ENCODE results near the gene GLT6D1.

Gene GLT6D1

DNA sequence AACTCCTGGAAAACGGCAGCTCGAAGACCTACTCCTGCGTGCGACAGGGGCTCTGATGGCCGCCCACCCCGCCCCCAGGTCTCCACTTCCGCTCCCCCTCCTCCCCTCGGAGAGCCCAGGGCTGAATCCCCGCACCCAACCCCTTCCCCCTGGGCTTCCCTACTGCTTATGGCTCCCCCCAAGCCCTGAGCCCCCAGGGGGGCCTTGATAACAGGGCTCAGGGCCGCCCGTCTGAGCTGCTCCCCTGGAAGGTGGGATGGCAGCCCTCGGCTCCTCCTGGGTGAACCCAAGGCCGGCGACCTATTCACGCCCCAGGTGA lies 30.4 kb downstream of the GLT6D1 start:
- DNase-seq (ENCODE audit: low read depth, low spot score), result no peak

DNA sequence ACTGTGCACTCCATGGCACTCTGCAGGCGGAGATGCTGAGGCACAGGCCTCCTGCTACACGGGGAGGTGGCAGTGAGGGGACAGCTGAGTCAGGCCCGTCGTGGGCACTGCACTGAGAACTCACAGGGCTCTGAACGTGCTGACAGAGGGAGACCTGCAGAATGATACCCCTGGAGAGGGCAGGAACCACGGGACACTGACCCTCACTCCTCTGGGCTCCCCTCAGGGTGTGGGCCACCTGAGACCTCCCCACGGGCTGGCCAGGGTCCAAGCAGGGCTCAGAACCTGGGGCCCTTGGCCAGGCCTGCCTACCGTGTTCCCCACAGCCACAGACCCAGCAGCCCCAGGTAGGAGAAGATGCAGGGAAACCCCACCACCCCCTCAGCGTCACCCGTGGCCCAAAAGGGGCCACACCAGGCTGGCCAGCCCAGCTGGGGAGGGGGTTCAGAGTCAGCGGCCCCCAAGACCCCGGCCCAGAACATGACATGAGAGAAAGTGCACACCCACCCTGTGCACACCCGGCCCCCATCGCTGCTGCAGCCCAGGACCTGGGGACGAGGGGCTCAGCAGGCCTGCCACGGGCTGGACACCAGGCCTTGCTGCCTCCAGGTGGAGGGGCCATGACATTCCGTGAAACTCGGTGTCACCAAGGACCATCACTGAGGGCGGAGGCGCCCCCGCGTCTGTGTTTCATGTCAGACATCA lies 30.9 kb downstream of the GLT6D1 start:
- DNase-seq (ENCODE audit: low read depth, low spot score), result no peak

DNA sequence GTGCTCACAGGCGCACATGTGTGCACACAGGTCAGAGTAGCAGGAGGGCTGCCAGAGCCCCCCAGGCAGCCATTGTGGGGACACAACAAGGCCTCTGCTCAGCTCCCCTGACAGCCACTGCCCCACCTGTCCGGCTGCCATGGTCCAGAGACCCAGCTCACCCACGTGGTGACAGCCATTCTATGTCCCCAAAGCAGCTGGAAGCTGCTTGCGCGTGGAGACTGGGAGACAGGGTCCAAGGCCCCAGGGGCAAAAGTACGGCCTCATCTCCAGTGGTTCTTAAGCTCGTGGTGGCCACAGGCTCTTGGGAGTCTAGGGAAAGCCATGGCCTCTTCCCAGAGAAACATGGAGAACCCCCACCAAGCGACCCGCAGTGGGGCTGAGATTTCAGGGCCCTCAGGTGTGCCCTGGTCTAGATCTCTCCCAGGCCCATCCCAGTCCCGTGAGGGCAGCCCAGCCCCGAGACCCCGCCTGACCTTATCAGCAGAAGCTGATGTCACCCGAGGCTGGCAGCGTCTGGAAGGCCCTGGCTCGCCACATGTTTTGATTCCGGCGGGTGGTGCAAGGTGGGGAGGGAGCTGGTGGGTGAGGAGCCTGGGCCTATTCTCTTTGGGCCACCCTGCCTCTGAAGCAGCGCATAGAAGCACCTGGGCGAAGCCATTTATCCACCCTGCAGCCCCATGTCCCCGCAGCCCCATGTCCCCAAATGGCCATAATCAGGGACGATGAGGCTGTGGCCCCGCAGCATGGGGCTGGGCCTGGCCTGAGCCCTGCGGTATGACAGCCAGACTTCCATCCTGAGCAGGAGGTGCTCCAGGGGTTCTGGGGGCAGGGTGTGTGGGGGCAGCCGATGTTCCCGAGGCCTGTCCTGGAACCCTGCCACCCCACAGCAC lies 31.7 kb downstream of the GLT6D1 start:
- DNase-seq (ENCODE audit: low read depth, low spot score), result no peak

DNA sequence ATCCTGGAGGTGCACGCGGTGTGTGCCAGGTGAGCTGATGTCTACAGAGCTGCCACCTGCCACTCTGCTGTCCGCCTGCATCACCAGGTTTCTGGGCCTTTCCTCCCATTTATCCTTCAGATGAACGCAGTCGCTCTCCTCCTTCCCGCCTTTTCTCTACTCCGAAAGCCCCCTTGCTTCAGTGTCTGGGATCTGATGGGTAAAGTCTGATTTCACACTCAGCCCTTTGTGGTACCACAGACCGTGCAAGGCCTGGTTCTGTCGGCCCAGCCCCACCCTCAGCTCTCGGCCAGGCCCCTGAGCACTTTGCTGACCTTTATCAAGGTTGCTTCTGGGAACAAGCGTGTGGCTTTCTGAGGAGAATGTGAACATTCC lies 32.5 kb downstream of the GLT6D1 start:
- DNase-seq (ENCODE audit: low read depth, low spot score), result no peak

DNA sequence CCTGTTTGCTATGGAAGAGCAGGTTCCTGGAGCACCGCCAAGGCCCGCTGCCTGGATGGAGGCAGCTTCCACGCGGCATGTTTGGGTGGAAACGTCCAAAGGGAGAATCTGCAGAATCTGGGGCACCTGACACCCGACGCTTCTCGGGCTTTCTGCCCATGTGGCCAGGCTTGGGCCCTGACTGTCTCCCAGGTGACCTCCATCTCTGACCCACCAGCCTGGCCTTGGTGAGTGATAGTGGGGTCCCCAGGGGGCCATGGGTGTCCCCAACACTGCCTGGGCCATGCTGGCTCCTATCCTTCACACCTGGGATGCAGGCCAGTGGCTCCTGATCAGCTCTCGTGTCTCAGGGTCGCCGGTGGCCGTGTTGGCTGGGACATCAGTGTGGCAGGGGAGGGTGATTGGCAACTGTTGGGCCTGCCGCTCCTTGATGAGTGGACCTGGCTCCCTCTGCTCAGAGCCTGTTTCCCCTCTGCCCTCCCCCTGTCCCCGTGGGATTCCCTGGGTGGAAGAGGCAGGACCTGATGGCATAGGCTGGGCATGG lies 34.0 kb downstream of the GLT6D1 start:
- DNase-seq (ENCODE audit: low read depth, low spot score), result no peak

DNA sequence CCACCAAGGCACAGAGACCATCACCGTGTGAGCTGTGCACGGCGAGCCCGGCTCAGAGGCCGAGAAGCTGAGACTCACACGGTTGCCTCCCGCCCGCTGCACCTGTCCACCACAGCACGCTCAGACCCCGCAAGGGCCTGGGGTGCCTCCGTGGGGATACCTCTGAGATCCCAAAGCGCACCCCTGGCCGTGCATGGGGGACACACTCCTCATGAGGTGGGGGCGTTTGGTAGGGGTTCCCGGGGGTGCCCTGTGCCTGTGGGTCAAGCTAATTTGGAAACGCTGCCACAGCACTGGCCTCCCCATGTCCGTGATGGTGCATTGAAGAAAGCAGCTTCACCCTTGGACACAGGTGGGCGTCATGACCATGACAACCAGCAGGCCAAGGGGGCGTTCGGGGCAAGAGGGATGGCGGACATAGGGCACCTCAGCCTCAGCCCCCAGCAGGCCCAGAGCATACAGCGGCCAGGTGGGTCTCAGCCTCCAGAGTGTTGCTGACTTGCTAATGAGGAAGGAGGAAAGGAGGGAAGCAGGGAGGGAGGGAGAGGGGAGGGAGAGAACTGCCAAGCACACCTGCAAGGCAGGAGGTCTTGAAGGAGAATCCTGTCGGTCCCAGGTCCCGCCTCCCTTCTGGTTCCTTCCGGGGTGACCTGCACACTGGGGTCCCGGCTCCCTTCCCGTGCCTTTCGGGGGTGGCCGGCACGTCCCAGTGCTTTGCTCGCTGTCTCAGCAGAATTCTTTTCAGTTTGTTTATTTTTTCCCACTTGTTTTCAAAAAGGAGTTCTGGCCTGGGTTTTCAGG lies 34.7 kb downstream of the GLT6D1 start:
- DNase-seq (ENCODE audit: low read depth, low spot score), result no peak

DNA sequence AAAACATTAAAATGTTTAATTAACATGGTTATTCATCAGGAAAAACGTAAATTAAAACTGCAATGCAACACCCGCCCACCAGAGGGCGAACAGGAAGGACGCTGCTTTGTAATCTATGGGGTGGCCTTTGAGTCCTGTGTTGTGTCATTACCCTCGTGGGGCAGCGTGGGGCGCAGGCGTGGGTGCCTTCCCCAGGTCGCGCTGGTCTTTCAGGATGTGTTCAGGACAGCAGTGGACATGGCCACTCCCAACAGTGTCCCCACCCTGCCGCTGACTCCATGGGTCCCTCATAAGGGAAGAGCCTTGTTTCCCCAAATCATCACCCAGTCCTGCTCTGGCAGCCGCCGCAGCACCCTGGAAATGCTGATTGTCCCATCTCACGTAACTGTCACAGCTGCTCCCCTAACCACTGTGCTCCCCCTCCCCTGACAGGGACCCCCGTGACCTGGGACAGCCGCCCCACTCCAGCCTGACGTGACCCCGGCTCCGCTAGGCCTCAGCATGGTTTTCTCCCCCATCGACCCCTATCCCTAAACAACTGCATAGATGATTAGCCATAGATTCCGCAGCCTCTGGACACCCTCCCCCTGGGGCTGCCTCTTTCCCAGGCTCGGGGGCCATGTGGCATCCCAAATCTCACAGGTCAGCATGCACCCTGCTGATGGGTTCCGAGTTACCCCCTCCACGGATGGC lies 36.4 kb downstream of the GLT6D1 start:
- no peak for DNase-seq (ENCODE audit: low read depth, low spot score)

DNA sequence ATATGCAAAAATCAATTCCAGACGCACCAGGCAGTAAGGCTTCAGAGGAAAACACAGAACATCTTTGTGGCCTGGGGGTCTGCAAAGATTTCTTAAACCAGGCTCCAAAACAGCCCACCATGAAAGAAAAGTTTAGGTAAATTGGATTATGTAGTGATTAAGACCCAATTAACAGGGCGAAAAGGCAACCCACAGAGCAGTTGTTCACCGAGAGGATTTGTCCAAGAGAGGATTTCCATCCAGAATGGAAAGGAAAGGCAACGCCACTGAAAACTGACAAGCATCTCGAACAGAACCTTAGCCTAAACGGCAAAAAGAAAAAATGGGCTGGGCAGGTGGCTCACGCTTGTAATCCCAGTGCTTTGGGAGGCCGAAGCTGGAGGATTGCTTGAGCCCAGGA lies 37.4 kb downstream of the GLT6D1 start:
- no peak for DNase-seq (ENCODE audit: low read depth, low spot score)

DNA sequence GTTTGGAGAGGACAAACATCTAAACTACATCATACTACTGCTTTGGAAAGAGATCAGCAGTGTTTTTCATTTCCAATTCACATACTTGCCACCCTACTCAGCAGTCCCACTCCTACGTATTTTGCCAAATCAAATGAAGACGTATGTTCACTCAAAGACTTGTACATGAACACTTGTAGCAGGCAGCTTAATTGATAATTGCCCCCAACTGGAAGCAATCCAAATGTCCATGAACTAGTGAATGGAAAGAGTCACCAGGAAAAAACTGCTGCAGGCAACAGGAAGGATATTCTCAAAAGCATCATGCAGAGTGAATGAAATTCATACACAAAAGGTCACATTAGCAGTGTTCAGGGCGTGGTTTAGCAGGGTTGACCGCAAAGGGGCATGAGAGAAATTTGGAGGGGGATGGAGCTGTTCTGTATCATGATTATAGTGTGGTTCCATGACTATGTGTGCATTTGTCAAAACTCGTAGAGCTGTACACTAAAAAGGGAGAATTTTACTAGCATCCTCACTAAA lies 39.0 kb downstream of the GLT6D1 start:
- DNase-seq (ENCODE audit: low read depth, low spot score), result no peak

DNA sequence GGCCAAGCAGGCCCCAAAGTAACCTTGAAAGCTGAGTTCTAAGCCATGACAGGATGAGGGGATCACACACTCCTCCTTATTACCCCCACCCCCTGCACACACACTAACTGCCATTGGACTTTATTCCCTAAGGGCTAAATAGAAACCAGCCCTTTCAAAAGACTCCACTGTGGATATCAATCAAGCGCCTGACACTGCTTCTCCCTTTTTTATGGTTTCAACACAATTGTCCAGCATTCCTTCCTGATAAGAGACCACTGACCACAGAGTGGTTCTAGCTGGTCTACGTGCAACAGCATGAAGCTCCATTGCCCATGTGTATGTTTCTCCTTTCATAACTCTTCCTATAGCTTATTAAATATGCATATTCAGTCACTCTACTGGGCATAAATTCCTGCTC lies 43.1 kb downstream of the GLT6D1 start:
- DNase-seq (ENCODE audit: low read depth, low spot score), result no peak

DNA sequence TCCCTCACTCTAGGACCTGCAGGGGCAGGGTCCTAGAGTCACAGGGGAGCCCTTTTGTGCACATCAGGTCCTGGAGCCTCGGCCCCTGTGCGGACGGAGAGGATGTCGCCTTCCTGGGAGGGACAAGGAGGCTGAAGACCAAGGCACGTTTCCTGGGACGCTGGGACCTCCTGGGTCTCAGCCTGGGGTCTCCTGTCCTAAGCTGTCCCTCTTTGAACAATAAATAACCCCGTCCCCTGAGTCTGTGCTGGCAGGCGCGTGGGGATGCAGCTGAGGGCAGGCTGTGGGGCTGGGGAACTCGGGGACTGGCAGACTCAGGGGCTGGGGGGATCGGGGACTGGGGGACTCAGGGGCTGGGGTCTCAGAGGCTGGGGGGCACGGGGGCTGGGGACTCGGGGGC lies 46.7 kb downstream of the GLT6D1 start:
- no peak for DNase-seq (ENCODE audit: low read depth, low spot score)

DNA sequence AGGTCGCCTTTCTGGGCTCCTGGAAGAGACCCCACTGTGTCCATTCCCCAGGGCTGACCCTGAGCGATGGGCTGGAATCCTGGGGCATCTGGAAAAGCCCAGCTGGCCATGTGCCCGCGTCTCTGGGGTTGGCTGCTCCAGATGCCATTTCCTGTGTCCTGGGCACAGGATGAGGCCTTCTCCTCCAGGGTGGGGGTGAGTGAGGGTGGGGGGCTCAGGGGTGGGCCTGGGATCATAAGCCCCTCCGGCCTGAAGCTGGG lies 47.1 kb downstream of the GLT6D1 start:
- DNase-seq (ENCODE audit: low read depth, low spot score), result no peak

DNA sequence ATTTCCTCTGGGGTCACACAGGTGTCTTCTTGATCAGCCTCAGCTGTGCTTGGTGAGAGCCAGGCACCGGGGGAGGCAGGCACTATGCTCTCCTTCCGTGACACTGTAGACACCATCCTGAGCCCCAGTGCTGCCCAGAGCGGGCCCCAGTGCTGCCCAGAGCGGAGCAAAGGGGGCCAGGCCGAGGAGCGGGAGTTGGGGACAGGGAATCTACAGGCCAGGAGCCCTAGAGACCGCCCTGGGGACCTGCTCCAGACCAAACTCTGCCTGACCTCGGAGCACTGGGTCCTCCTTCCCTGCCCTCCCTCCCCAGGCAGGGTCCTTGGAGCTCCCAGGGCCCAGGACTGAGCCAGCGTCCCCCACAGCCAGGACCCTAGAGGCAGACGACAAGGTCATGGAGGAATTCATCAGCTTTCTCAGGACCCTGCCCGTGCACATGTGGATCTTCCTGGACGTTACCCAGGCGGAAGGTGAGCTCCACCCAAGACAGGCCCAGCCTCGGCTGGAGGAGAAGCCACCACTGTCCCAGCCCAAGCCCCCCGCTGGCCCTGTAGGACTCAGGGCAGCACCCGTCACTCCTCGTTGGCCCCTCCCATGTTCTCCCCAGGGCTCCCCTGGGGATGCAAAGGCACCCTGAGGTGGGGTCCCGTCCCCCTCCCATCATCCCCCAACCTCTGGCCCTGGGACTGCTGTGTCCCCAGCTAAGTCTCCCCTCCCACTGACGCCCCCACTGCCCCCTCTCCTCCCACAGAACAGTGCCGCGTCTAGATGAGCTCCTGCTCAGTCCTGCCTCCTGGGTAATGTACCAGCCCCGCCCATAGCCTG lies 47.6 kb downstream of the GLT6D1 start:
- DNase-seq (ENCODE audit: low read depth, low spot score), result no peak

DNA sequence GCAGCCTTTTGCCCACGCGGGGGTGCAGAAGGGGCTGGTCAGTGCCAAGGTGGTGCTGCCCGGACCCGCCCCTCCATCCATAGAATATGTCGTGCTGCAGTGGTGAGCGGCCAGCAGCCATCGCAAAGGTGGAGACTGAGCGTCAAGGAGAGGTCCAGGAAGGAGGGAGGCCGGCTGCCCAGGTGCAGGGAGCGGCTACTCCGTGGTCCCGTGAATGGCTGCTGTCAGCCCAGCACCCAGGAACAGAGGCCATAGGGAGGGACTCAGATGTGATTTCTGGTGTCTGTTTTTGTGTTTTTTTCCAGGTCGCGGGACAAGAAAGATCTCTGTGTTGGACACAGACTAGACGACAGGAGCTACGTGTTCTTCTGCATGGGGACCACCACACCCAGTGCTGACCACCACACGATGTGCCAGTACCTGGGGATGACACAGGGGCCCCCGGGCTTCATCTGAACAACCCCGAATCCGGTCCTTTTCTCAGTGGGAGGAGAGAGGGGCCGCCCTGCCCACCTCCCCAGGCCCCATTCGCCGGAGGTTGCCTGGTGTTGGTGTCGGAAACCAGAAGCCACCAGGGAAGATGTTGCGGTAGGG lies 48.8 kb downstream of the GLT6D1 start:
- DNase-seq (ENCODE audit: low read depth, low spot score), result no peak

DNA sequence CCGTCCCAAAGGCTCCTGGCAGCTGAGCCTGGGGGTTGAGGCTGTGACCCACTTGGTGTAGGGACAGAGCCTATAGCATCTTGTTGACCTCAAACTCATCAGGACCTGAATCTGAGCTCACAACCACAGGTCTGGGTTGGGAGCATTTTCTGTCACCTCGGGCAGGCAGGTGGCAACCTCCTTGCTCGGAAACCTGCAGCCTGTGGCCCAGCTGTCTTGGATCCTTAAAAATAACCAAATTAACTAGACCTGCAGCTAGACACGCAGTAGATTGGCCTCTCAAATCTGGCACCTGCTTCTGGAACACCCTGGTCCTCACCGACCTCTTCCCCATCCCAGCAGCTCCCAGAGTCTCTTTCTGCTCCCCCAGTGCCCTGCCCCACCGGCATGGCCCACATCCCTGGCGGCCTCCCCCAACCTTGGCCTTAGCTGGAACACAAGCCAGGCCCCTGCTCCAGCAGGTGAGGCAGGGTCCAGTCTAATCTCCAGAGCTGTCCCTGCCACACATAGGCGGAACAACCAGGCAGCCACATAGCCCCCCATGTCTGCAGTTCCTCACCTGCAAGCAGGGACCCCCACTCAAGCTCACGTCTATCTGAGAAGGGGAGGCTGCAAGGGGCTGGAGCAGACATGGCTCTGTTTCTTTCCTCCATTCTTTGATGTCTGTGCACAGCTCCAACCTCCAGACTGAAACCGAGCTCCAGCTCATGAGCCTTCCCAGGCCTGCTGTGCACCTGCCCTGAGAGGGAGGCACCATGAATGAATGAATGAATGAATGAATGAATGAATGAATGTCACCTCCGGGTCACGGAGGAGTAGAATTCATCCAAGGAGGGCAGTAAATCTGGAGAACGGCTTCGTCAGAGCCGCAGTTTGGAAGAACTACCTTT lies 49.5 kb downstream of the GLT6D1 start:
- DNase-seq (ENCODE audit: low read depth, low spot score), result no peak

DNA sequence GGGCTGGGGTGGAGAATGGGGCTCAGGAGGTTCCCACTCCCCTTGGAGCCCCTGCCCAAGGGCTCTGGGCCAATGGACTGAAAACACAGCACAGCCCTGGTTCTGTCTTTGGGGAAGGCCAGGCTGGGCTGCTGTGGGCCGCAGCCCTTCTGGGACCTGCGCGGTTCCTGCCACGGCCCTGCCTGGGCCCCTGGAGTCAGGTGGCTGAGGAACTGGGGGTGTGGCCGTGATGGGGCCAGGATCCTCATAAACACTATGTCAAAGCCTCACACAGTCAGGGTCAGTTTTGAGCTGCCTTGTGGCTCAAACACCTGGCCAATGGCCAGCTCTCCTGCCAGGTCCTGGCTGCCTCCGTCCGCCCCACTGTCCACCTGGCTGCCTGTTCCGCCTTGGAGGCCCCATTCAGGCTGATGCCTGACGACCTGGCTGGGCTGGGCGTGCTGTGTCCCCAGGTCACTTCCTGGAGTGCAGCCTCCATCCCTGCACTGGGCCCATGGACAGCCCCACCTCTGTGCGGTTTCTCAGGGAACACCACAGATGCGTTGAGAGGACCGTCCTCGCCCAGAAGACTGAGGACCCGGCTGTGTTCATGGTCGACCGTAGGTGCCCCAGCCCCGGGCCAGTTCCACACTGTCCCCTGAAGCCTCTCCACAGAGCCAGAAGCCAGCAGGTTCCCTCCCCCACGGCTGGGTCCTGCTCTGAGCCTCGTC lies 50.3 kb downstream of the GLT6D1 start:
- DNase-seq (ENCODE audit: low read depth, low spot score), result no peak

DNA sequence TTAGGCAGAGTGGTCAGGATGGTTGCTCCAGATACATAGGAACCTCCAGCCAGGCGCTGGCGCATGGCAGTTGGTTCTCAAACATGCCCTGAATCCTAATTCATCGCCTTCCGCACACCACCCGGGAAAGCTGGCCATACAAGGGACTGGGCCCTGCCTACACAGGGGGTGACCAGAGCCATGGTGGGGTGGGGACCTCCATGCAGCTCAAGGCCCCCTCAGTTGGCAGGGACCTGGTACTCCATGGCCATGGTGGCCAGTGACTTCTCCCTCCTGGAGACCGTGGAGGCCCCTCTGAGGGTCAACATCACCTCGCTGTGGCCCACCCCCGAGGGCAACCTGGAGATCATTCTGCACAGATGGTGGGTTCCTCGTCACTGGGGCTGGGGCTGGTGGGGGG lies 51.0 kb downstream of the GLT6D1 start:
- DNase-seq (ENCODE audit: low read depth, low spot score), result no peak

DNA sequence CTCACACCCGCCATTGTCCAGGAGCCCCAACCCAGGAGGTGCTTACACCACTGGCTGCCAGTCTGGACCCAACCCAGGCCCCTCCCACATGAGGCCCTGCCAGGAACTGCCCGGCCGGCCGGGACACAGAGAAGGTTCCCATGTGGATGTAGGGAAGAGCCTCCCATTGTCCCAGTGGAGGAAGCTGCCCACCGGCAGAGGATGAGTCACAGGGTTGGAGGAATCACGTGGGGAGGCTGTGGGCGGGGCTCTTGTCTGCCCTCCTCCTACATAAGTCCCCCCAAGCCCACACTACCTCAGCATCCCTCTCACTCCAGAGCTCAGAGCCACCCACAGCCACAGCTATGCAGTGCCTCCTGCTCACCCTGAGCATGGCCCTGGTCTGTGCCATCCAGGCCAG lies 51.7 kb downstream of the GLT6D1 start:
- DNase-seq (ENCODE audit: low read depth, low spot score), result no peak

DNA sequence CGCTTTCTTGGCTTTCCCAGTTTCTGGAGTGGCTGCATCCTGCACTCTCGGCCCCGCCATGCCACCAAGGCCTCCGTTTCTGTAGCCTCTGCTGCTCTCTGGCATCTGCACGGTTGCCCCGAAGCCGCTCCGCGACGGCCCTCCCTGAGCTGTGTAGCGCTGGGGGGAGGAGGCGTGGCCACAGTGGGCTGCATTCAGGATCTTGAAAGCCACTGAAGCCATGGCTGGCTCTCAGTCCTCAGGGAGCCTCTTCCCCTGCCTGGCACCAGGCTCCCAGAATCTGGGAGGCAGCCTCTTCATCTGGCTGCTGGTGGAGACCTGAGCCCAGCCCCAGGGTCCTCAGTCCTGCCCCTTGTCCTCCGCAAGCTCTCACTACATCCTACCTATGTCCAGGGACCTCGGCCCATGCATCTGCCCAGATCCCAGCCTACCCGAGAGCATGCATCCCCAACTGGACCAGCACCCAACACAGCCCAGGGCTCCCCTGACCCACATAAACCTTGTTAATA lies 52.7 kb downstream of the GLT6D1 start:
- no peak for DNase-seq (ENCODE audit: low read depth, low spot score)

Measured in iPS DF 19.7 (cell line).